Activated naive CD4-positive, alpha-beta T cell (primary cell): Measurements from ENCODE around the gene WNT2B.

ENCODE experiments used
- DNase-seq, 4 experiments: peaks; one replicate each; lab custom pipeline; 2025; lab: John Stamatoyannopoulos, UW

WNT2B gene

GRCh38 chr1:112504661-112505399 lies 3.9 kb upstream of the WNT2B start:
- no peak for DNase-seq

GRCh38 chr1:112505400-112505785 lies 3.4 kb upstream of the WNT2B start:
- no peak for DNase-seq

GRCh38 chr1:112505878-112506277 lies 2.9 kb upstream of the WNT2B start:
- no peak for DNase-seq

- DNase-seq: no peak
Observed at GRCh38 chr1:112506306-112506705, 2.5 kb upstream of the WNT2B start.

GRCh38 chr1:112506731-112507130 lies 2.0 kb upstream of the WNT2B start:
- no peak for DNase-seq

- DNase-seq: no peak
Observed at GRCh38 chr1:112507336-112507735, 1.4 kb upstream of the WNT2B start.

GRCh38 chr1:112507921-112508277 lies 866 bp upstream of the WNT2B start:
- DNase-seq: peak in 1 of 4 experiments; percentile 16

- peak in 1 of 4 experiments; percentile 25 for DNase-seq
Observed at GRCh38 chr1:112509005-112509659, 367 bp downstream of the WNT2B start.

GRCh38 chr1:112509660-112510178 lies 954 bp downstream of the WNT2B start:
- DNase-seq: no peak

GRCh38 chr1:112510340-112510739 lies 1.6 kb downstream of the WNT2B start:
- no peak for DNase-seq

- DNase-seq: no peak
Observed at GRCh38 chr1:112511897-112512296, 3.1 kb downstream of the WNT2B start.

GRCh38 chr1:112513112-112513870 lies 4.5 kb downstream of the WNT2B start:
- no peak for DNase-seq

GRCh38 chr1:112514901-112515300 lies 6.1 kb downstream of the WNT2B start:
- DNase-seq: no peak

- no peak for DNase-seq
Observed at GRCh38 chr1:112515311-112516009, 6.7 kb downstream of the WNT2B start.

GRCh38 chr1:112516141-112516540 lies 7.4 kb downstream of the WNT2B start:
- DNase-seq: no peak

- DNase-seq: no peak
Observed at GRCh38 chr1:112517231-112517630, 8.5 kb downstream of the WNT2B start.

GRCh38 chr1:112517646-112518045 lies 8.9 kb downstream of the WNT2B start:
- no peak for DNase-seq

- no peak for DNase-seq
Observed at GRCh38 chr1:112518186-112518585, 9.4 kb downstream of the WNT2B start.

- DNase-seq: no peak
Observed at GRCh38 chr1:112520166-112520565, 11.4 kb downstream of the WNT2B start.

GRCh38 chr1:112522621-112523020 lies 13.9 kb downstream of the WNT2B start:
- no peak for DNase-seq

- DNase-seq: no peak
Observed at GRCh38 chr1:112524251-112524650, 15.5 kb downstream of the WNT2B start.

GRCh38 chr1:112524986-112525385 lies 16.2 kb downstream of the WNT2B start:
- no peak for DNase-seq
